CD1c-positive myeloid dendritic cell (primary cell): ENCODE measurements around the gene RAN.
"Not testable (repeated sequence)": the region's sequence is repeated elsewhere in the genome, so short reads cannot be mapped to it uniquely, and the experiment has no call there.

ENCODE experiments used
- DNase-seq: peaks from one replicate; pipeline ENCODE4 v3.0.0-alpha.2; 2016; ENCODE audit errors: extremely low spot score

The RAN gene

DNA sequence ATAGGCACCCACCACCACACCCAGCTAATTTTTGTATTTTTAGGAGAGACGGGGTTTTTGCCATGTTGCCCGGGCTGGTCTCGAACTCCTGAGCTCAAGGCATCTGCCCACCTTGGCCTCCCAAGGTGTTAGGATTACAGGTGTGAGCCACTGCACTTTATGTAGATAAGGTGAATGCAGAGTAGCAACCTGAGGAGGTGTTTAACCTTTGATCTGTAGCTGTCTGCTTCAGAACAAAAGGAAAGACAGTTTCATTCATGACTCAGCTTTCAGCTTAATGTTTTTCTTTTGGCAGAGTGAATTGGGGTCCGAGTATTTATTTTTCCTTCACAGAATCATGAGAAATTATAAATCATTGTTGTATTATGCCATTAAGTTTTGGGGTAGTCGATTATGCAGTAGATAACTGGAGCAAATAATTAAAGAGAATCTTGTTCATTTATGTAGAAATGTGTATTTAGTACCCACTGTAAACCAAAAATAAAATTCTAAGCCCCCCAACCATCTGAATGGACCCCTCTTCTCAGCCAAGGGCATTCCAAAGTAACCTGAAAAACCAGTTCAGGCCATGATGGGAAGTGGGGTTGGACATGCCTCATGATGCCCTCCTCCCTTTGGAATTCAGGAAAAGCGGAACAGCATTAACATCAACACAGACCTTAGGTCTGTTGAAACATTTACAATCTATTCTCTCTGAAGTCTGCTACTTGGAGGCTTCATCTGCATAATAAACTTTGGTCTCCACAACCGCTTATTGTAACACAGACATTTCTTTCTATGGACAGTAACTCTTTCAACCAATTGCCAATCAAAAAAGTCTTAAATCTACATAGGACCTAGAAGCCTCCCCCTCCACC, 22.1 kb upstream of the RAN start:
- DNase-seq = no peak

DNA sequence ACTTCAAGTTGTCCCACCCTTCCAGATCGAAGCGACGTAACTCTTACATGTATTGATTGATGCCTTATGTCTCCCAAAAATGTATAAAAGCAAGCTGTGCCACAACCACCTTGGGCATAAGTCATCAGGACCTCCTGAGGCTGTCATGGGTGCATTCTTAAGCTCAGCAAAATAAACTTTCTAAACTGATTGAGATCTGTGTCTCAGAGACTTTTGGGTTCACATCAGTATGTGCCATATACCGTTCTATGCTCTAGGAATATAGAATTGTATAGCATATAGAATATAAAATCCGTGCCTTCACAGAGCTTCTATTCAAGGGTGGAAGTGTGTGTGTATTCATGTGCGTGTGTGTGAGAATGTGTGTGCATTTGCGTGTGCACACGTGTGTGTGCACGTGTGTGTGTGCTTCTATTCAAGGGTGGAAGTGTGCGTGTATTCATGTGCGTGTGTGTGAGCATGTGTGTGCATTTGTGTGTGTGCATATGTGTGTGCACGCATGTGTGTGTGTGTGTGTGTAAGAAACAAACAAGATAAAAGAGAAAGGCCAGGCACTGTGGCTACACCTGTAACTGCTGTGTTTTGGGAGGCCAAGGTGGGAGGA, 21.3 kb upstream of the RAN start:
- DNase-seq = no peak

DNA sequence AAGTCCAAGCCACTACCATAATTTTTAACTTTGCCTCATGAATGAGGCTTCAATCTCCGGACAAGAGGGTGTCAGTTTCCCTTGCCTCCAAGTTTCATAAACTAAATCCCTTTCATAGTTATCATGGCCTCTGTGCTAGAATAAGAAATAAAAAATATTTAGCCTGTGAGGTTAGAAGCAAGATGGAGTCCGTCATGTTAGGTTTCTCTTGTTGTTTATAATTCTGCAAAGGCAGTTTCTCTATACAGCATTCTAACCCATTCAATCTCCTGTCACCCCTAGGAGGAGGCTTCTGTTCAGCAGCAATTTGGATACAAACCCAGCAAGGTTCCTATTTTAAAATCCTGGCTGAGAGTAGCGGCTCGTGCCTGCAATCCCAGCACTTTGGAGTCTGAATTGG, 15.8 kb upstream of the RAN start:
- no peak for DNase-seq

DNA sequence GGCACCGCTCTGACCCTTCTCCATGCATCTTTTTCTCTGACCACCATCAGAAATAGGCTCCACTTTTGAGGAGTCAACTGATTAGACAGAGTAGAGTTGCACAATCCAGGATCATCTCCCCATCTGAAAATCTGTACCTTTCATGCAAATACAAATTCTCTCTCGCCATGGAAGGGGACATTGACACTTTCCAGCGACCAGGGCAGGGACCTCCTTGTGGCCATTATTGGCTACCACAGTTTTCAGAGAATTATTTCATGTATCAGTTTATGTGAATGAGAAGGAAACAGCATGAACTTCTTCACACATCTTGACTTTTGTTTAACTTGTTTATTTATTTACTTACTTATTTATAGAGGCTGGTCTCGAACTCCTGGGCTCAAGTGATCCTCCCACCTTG, 13.8 kb upstream of the RAN start:
- DNase-seq = no peak

DNA sequence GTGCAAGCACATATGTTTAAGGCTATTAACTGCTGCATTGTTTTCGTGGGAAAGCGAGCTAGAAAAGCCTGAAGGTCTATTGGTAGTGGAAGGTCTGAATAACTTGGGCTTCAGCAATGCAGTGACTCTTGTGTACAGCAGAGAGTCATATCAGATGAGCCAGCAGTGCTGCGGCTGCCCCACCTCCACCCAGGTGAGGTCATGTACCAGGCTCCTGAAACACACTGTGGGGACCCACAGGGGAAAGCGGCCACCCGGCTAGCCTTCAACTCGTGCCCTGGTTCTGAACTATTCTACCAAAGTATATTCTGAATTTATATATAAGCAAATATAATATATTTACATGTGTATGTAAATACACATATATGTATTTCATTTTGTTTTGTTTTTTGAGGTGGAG, 12.7 kb upstream of the RAN start:
- no peak for DNase-seq

DNA sequence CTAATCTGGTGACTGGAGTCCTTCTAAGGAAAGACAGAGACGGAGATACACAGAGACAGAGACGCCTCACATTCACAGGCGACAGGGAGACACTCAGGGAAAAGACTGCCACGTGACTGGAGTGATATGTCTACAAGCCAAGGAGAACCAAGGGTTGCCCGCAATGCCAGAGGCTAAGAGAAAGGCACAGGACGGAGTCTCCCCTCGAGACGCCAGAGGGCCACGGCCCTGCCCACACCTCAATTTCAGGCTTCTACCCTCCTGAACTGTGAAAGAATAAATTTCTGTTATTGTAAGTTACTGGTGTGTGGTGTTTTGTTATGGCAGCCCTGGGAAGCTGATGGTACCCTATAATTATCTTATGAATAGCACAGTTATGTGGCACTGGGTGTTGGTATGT, 11.6 kb upstream of the RAN start:
- DNase-seq = no peak

DNA sequence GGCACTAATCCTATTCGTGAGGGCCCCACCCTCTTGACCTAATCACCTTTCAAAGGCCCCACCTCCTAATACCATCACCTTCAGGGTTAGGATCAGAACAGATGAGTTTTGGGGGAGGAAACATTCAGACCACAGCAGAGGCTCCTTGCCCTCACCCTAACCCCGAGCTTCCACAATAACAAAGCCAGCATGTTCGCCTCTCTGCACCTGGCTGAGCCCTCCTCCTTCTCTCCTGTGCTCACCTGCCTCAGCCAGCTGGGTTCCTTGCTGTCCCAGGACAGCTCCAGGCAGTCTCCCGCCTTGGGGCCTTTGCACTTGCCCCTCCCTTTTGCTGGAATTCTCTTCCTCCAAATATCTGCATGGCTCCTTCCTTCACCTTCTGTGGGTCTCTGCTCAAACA, 9.7 kb upstream of the RAN start:
- DNase-seq = no peak

DNA sequence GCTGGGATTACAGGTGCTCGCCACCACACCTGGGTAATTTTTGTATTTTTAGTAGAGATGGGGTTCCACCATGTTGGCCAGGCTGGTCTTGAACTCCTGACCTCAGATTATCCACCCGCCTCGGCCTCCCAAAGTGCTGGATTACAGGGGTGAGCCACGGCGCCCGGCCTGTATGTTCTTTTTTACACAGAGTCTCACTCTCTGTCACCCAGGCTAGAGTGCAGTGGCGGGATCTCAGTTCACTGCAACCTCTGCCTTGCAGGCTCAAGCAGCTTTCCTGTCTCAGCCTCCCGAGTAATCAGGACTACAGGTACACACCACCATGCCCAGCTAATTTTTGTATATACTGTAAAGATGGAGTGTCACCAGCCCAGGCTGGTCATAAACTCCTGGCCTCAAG, 9.1 kb upstream of the RAN start:
- not testable (repeated sequence) for DNase-seq

DNA sequence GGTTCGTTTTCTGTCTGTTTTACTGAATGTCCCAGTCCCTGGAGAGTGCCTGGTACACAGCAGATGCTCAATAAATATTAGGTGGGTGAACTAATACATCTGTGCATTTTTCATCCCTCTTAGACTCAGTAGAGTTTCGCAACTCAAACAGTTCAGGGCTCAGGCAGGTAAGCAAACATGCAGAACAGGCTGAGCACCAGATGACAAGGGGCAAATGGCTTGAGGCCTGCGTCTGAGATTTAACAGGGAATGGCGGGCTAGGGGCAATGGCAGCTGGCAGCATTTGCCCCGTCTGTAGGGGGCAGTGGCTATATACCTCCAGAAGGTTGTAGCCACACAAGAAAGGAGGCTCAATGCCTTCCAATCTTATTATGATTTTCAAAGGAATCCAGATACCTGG, 8.6 kb upstream of the RAN start:
- no peak for DNase-seq

DNA sequence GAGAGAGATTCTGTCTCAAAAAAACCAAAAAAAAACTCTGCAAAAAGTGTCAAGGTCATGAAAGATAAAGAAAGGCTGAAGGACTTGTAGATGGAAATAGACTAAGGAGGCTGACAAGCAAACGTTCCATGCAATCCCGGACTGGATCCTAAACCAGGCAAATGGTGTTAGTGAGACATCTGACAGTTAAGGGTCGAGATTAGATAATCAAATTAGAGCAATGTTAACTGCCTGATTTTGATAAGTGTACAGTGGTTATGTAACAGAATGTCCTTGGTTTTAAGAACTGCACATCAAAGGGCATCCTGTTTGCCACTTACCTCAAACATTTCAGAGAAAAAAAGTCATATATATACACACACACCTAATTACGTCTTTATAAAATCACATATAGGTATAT, 3.5 kb upstream of the RAN start:
- DNase-seq = peak; percentile 4

DNA sequence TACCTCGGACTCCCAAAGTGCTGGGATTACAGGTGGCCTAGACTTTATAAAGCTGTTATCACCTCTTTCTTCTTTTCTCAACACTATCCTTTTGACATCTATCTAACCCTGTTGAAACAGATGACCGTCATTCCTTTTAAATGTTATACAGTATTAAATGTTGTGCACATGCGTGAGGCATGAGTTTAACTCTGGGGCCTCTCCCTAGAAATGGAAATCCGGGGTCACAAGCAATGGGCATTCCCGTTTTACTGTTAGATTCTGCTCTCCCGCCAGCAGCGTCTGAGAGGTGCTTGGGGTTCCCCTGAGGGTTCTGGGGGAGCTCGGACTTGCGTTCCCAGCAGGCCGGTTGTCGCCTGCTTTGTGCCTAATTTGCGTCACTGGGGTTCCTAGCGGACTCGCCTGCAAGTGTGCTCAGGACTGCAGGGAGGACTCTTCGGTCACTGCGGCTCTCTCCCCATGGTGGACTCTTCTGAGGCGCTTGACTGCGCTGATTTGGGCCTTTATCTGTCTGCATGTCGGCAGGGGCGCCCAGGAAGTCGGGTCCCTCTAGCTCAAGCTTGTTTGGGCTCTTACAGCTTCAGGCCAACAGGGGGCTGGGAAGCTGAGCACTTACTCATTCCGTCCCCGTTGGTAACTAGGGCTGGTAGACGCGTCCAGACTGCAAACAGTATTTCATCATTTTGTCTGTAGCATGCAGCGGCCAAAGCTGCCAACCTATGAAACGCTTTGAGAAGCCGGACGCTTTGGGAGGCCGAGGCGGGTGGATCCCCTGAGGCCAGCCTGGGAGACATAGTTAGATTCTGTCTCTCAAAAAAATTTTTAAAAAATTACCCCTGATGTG, 1.2 kb upstream of the RAN start:
- DNase-seq = peak; percentile 82

DNA sequence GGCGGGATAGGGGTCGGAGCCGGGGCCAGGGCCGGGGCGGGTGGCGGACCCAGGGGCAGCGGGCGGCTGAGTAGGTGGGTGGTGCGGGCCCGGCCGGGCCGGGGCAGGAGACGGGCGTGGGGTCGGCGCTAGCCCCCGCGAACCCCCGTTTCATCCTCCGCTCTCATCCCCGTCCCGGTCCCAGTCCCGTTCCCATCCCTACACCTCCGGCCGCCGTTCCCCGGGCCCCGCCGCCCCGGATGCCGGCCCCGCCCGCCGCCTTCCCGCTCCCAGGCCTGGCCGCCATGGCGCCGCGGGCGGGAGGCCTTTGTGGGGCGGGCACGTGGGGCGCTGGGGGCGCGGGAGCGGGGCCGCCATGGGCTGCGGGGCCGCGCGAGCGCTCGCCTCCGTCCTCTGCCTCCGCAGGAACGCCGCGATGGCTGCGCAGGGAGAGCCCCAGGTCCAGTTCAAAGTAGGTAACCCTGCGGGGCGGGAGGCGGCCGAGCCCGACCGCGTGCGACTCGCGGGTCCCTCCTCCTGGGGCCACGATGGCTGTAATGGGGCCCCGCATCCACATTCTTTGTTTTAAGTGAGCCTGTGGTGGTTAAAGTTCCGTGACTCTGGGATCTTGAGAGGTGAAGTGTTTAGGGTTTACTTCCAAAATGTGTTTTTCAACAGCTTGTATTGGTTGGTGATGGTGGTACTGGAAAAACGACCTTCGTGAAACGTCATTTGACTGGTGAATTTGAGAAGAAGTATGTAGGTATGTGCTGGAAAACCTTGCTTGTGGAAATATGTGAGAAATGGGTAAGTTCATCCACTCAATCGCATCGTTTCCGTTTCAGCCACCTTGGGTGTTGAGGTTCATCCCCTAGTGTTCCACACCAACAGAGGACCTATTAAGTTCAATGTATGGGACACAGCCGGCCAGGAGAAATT, 572 bp downstream of the RAN start:
- peak; percentile 70 for DNase-seq

DNA sequence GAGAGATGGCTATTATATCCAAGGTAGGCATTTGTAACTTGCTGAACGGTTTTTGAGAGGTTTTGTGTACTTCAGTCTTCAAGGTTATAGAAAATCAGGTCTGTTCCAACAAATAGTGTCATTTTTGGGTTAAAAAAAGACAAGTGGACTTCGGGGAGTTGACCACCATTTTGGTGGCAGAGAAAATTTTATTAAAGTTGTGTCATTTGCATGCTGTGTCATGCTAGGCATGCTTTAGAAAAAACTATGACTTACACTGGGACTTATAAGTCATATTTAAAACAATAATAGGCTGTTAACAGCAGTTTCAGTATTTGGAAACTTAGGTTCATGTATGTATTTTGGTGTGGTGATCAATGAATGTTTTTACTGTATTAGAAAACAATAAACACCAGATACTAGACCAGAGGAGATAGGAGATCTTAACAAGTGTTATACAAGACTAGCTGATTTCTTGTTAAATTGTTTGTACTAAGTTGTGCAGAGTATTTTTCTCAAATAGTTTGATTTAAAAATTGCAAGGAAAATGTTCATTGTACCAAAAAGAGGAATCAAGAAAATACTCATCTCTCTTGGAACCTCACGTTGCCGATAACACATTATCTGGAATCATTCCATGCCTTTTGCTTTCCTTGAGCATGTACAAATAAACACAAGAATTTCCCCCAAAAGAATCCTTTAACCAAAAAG, 1.4 kb downstream of the RAN start:
- no peak for DNase-seq

DNA sequence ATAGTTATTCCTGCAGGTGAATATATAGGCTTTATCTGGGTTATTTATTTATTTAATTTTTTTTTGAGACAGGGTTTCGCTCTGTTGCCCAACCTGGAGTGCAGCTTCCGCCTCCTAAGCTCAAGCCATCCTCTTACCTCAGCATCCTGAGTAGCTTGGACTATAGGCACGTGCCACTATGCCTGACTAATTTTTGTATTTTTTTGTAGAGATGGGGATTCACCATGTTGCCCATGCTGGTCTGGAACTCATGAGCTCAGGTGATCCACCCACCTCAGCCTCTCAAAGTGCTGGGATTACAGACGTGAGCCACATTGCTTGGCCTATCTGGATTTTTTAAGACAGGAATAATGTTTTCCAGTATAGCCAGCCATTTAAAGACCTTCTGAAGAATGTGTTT, 2.0 kb downstream of the RAN start:
- DNase-seq = no peak

DNA sequence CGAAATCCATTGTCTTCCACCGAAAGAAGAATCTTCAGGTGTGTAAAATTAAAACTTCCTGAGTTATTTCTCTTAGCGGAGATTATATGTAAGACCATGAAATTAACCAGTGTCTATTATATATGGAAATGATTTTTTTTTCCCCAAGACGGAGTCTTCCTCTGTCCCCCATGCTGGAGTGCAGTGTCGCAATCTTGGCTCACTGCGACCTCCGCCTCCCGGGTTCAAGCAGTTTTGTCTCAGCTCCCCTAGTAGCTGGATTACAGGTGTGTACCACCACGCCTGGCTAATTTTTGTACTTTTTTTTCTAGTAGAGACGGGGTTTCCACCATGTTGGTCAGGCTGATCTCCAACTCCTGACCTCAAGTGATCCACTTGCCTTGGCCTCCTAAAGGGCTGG, 2.8 kb downstream of the RAN start:
- DNase-seq = no peak

DNA sequence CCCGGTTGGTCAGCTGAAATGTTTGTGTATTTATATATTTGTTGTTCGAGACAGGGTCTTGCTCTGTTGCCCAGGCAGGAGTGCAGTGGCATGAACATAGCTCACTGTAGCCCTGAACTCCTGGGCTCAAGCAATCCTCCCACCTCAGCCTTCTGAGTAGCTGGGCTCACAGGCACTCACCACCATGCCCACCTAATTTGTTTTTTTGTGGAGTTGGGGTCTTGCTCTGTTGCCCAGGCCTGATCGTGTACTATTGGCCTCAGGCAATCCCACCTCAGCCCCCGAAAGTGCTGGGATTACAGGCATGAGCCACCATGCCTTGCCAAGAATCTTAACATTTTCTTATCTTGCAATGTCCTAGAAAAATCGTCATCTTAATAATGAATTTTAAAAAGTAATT, 3.3 kb downstream of the RAN start:
- DNase-seq = no peak

DNA sequence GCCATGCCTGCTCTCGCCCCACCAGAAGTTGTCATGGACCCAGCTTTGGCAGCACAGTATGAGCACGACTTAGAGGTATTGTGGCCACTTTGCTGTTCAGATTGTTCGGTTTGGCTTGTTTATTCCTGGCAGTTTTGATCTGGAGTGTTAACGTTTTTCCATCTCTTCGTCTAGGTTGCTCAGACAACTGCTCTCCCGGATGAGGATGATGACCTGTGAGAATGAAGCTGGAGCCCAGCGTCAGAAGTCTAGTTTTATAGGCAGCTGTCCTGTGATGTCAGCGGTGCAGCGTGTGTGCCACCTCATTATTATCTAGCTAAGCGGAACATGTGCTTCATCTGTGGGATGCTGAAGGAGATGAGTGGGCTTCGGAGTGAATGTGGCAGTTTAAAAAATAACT, 3.8 kb downstream of the RAN start:
- not testable (repeated sequence) for DNase-seq

DNA sequence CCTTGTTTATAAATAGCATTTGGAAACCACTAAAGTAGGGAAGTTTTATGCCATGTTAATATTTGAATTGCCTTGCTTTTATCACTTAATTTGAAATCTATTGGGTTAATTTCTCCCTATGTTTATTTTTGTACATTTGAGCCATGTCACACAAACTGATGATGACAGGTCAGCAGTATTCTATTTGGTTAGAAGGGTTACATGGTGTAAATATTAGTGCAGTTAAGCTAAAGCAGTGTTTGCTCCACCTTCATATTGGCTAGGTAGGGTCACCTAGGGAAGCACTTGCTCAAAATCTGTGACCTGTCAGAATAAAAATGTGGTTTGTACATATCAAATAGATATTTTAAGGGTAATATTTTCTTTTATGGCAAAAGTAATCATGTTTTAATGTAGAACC, 4.4 kb downstream of the RAN start:
- no peak for DNase-seq

DNA sequence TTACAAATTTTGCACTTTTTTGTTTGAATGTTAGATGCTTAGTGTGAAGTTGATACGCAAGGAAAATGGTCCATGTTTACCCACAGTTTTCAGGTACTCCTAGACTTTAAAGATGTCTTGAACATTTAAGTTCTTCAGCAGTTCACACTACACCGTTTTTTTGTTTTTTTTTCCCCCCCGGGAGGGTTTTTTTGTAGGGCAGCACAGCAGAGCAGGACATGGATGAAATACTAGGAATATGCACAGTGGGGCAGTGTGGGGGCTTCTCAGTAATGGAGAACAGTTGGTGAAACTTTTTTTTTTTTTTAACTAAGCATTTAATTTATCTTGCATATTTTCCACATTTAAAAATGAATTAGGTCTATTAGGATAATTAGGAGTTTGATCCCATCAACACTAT, 4.9 kb downstream of the RAN start:
- no peak for DNase-seq

DNA sequence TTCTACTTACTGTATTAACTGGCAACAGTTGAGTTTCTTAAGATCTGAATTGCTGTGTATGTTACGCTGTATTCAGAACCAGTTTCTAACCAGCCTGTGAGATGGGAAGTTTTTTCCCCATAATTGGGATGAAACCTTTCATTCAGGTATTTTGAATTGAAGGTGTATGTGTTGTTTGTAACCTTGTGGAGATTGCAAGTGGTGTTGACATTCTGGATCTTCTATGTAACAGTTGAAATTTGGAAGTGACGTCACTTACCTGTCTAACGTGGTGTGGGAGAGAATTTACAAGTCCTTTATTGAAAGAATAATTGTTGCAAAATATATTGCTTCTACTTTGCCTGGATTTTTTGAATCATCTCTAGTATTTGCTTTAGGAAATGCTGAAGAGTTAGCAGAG, 5.5 kb downstream of the RAN start:
- no peak for DNase-seq
